ENCODE data around the gene ARNT2.

DNA sequence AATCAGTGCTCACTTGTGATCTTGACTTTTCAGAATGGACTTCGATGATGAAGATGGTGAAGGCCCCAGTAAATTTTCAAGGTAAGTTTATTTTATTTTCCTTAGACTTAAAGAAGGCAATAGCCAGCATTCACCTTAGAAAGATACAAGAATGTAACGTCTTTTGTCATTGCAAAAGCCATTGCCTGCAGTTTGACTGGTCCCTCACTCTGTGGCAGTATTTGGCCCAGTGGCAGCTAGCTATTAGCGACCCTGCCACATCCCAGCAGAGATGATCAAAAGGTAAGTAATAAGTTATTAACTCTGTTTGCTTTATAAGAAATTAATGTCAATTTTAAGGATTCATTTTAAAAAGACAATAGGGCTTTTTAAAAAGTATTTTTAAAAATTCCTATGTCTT is 53.7 kb downstream of the ARNT2 start:
- TF ChIP-seq, protein P1, sequence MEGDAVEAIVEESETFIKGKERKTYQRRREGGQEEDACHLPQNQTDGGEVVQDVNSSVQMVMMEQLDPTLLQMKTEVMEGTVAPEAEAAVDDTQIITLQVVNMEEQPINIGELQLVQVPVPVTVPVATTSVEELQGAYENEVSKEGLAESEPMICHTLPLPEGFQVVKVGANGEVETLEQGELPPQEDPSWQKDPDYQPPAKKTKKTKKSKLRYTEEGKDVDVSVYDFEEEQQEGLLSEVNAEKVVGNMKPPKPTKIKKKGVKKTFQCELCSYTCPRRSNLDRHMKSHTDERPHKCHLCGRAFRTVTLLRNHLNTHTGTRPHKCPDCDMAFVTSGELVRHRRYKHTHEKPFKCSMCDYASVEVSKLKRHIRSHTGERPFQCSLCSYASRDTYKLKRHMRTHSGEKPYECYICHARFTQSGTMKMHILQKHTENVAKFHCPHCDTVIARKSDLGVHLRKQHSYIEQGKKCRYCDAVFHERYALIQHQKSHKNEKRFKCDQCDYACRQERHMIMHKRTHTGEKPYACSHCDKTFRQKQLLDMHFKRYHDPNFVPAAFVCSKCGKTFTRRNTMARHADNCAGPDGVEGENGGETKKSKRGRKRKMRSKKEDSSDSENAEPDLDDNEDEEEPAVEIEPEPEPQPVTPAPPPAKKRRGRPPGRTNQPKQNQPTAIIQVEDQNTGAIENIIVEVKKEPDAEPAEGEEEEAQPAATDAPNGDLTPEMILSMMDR (conservative IDR thresholded peaks at IDR 0.05; ENCODE audit: low read length) = no peak
- TF ChIP-seq EZH2phosphoT487 (IDR thresholded peaks at IDR 0.05; ENCODE audit: borderline replicate concordance, low read depth, low read length) = no peak

Data from OCI-LY7 (cell line).